Measurements from ENCODE around the gene CSNK1G3.

DNA sequence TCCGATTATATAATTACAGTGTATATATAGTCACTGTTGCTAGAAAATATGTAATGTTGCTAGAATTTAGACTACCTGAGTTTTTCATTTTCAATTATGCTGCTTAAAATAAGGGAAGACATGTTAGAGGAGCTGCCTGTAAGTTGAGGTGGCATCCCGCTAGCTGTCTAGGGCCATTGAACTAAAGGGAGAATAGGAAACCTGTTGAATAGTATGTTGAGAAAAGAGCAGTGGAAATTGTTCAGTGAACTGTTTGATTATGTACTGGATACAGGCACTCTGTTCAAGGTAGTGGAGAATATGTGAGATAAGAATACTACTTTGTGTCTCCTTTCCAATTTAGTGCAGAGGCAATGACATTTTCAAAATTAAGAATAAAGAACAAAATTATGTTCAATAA lies 89.6 kb downstream of the CSNK1G3 start:
- TF ChIP-seq, protein P1, sequence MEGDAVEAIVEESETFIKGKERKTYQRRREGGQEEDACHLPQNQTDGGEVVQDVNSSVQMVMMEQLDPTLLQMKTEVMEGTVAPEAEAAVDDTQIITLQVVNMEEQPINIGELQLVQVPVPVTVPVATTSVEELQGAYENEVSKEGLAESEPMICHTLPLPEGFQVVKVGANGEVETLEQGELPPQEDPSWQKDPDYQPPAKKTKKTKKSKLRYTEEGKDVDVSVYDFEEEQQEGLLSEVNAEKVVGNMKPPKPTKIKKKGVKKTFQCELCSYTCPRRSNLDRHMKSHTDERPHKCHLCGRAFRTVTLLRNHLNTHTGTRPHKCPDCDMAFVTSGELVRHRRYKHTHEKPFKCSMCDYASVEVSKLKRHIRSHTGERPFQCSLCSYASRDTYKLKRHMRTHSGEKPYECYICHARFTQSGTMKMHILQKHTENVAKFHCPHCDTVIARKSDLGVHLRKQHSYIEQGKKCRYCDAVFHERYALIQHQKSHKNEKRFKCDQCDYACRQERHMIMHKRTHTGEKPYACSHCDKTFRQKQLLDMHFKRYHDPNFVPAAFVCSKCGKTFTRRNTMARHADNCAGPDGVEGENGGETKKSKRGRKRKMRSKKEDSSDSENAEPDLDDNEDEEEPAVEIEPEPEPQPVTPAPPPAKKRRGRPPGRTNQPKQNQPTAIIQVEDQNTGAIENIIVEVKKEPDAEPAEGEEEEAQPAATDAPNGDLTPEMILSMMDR (conservative IDR thresholded peaks at IDR 0.05; ENCODE audit: low read length): no peak
- no peak for TF ChIP-seq EZH2phosphoT487 (IDR thresholded peaks at IDR 0.05; ENCODE audit: borderline replicate concordance, low read depth, low read length)

All from OCI-LY7 (cell line).